NB4 (cell line): ENCODE data around the gene TELO2.

ENCODE experiments used
- POLR2A ChIP-seq: IDR thresholded peaks from 2 replicates; pipeline ENCODE4 v1.6.1; 2011; ENCODE audit warnings: mild to moderate bottlenecking; ENCODE audit not compliant: insufficient read length; ENCODE audit errors: extremely low read depth
- TF ChIP-seq, protein P1 (sequence below): IDR thresholded peaks from one replicate; pipeline ENCODE4 v1.5.1; 2012; ENCODE audit warnings: low read depth, low read length
- TF ChIP-seq, protein P2 (sequence below): IDR thresholded peaks from 2 replicates; pipeline ENCODE4 v1.6.1; 2011; ENCODE audit warnings: low read depth, low read length

- TF ChIP-seq, protein P1, sequence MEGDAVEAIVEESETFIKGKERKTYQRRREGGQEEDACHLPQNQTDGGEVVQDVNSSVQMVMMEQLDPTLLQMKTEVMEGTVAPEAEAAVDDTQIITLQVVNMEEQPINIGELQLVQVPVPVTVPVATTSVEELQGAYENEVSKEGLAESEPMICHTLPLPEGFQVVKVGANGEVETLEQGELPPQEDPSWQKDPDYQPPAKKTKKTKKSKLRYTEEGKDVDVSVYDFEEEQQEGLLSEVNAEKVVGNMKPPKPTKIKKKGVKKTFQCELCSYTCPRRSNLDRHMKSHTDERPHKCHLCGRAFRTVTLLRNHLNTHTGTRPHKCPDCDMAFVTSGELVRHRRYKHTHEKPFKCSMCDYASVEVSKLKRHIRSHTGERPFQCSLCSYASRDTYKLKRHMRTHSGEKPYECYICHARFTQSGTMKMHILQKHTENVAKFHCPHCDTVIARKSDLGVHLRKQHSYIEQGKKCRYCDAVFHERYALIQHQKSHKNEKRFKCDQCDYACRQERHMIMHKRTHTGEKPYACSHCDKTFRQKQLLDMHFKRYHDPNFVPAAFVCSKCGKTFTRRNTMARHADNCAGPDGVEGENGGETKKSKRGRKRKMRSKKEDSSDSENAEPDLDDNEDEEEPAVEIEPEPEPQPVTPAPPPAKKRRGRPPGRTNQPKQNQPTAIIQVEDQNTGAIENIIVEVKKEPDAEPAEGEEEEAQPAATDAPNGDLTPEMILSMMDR, result no peak
- TF ChIP-seq POLR2A, result no peak
- TF ChIP-seq, protein P2, sequence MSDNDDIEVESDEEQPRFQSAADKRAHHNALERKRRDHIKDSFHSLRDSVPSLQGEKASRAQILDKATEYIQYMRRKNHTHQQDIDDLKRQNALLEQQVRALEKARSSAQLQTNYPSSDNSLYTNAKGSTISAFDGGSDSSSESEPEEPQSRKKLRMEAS, result no peak
Observed at GRCh38 chr16:1457489-1458245, 35.5 kb upstream of the TELO2 start.
